H1 (cell line): ENCODE measurements around the gene CBLB. TPM values are rescaled to one million over a fixed set of nuclear protein-coding genes. Genes with fewer than 3 reads are reported as not detected.

Experiments
- CTCF ChIA-PET: fragments of 300-600 bp; sonication (Branson Sonifier 250); formaldehyde crosslinking; loops from one replicate; lab custom pipeline; 2021; ENCODE audit not compliant: partially characterized antibody; lab: Charles Lee
- POLR2A ChIA-PET: fragments of 300-600 bp; sonication (Branson Sonifier 250); formaldehyde crosslinking; loops from one replicate; lab custom pipeline; 2021; ENCODE audit warnings: inconsistent platforms; ENCODE audit not compliant: partially characterized antibody; lab: Charles Lee
- DNase-seq, 2 experiments: peaks; one replicate each; pipeline versions ENCODE4 v3.0.0 to v3.0.0-alpha.2; 2010 to 2022; ENCODE audit warnings: low spot score in 2 of 2, low read depth in 1 of 2, mixed read lengths in 1 of 2
- FAIRE-seq: peaks from 2 replicates; lab custom pipeline; 2011; peaks lifted over from hg19 to GRCh38; lab: Jason Lieb, UNC
- H2AFZ ChIP-seq: 2 replicates; pipeline ENCODE4 v1.8.1; 2012; ENCODE audit warnings: low read length, inconsistent platforms
- H2AK5ac ChIP-seq: 2 replicates; pipeline ENCODE4 v1.6.1; 2013; ENCODE audit warnings: low read depth, low read length
- H2BK120ac ChIP-seq: replicated peaks from 2 replicates; pipeline ENCODE3; 2013; ENCODE audit warnings: low read depth, low read length, inconsistent platforms
- H2BK12ac ChIP-seq: 2 replicates; pipeline ENCODE4 v1.6.1; 2013; ENCODE audit warnings: low read depth, low read length
- H2BK15ac ChIP-seq: 2 replicates; pipeline ENCODE4 v1.6.1; 2013; ENCODE audit warnings: low read length
- H2BK20ac ChIP-seq: 2 replicates; pipeline ENCODE4 v1.6.1; 2013; ENCODE audit warnings: low read length
- H2BK5ac ChIP-seq: 2 replicates; pipeline ENCODE4 v1.6.1; 2013; ENCODE audit warnings: low read depth, low read length
- H3K14ac ChIP-seq: 2 replicates; pipeline ENCODE4 v1.6.1; 2013; ENCODE audit warnings: inconsistent platforms; ENCODE audit not compliant: insufficient read length
- H3K18ac ChIP-seq: 2 replicates; pipeline ENCODE4 v1.6.1; 2013; ENCODE audit warnings: low read length; ENCODE audit errors: extremely low read depth
- H3K23ac ChIP-seq: 2 replicates; pipeline ENCODE4 v1.6.1; 2013; ENCODE audit warnings: inconsistent platforms; ENCODE audit not compliant: insufficient read length
- H3K23me2 ChIP-seq: 2 replicates; pipeline ENCODE4 v1.6.1; 2013; ENCODE audit warnings: low read depth, low read length
- H3K27ac ChIP-seq: 2 replicates; pipeline ENCODE4 v1.6.1; 2011; ENCODE audit warnings: low read depth, low read length, inconsistent platforms
- H3K27me3 ChIP-seq, 4 experiments: replicated peaks in 1 of 4; 1 replicate in 1 of 4; 2 replicates in 3 of 4; pipeline versions ENCODE4 v1.6.1 to v1.8.1; 2011 to 2013; ENCODE audit warnings: low read length in 3 of 4, mild to moderate bottlenecking in 3 of 4, inconsistent platforms in 2 of 4, mixed read lengths in 2 of 4, moderate library complexity in 1 of 4; ENCODE audit not compliant: control insufficient read depth in 3 of 4, insufficient read depth in 3 of 4; ENCODE audit errors: extremely low read depth in 1 of 4
- H3K36me3 ChIP-seq, 4 experiments: 2 replicates each; pipeline versions ENCODE4 v1.6.1 to v1.8.1; 2011 to 2013; ENCODE audit warnings: mild to moderate bottlenecking in 4 of 4, low read length in 3 of 4, moderate library complexity in 2 of 4, control low read depth in 1 of 4, inconsistent platforms in 1 of 4; ENCODE audit not compliant: insufficient read depth in 4 of 4, control insufficient read depth in 2 of 4
- H3K4ac ChIP-seq: replicated peaks from 2 replicates; pipeline ENCODE3; 2013; ENCODE audit warnings: low read length, low read depth, mixed read lengths, inconsistent platforms; ENCODE audit not compliant: insufficient read length
- H3K4me1 ChIP-seq, 4 experiments: replicated peaks in 1 of 4; 1 replicate in 1 of 4; 2 replicates in 3 of 4; pipeline versions ENCODE4 v1.6.1 to v1.8.1; 2011 to 2013; ENCODE audit warnings: low read length in 3 of 4, inconsistent platforms in 2 of 4, mixed read lengths in 1 of 4; ENCODE audit not compliant: insufficient read depth in 4 of 4, control insufficient read depth in 3 of 4
- H3K4me2 ChIP-seq, 2 experiments: 2 replicates each; pipeline versions ENCODE4 v1.6.1 to v1.8.1; 2011 to 2013; ENCODE audit warnings: low read depth in 2 of 2, low read length in 2 of 2, control low read depth in 1 of 2, inconsistent platforms in 1 of 2, mild to moderate bottlenecking in 1 of 2; ENCODE audit not compliant: insufficient read depth in 1 of 2
- H3K4me3 ChIP-seq, 4 experiments: fragments of 200-600, 300-600 bp in 1 of 4; sonication (generic), shearing (Covaris generic), sonication (Bioruptor Twin) in 1 of 4; 2 replicates each; pipeline versions ENCODE4 v1.5.1 to v1.8.1; 2011 to 2016; ENCODE audit warnings: low read length in 4 of 4, low read depth in 3 of 4, control low read depth in 2 of 4, inconsistent platforms in 2 of 4, mild to moderate bottlenecking in 2 of 4, mixed read lengths in 1 of 4, moderate library complexity in 1 of 4; ENCODE audit not compliant: insufficient read depth in 2 of 4; ENCODE audit errors: extremely low read depth in 1 of 4
- H3K56ac ChIP-seq: replicated peaks from 2 replicates; pipeline ENCODE3; 2013; ENCODE audit warnings: low read depth, mild to moderate bottlenecking, mixed read lengths, low read length, inconsistent platforms; ENCODE audit not compliant: insufficient read length
- H3K79me1 ChIP-seq: 2 replicates; pipeline ENCODE4 v1.6.1; 2013; ENCODE audit warnings: low read depth, low read length, control low read depth
- H3K79me2 ChIP-seq, 2 experiments: 2 replicates each; pipeline versions ENCODE4 v1.6.1 to v1.8.1; 2012 to 2013; ENCODE audit warnings: low read length in 2 of 2, mild to moderate bottlenecking in 2 of 2, inconsistent platforms in 1 of 2; ENCODE audit not compliant: insufficient read depth in 2 of 2, control insufficient read depth in 1 of 2
- H3K9ac ChIP-seq, 4 experiments: replicated peaks in 1 of 4; 1 replicate in 1 of 4; 2 replicates in 3 of 4; pipeline versions ENCODE4 v1.6.1 to v1.8.1; 2011 to 2013; ENCODE audit warnings: low read depth in 3 of 4, low read length in 3 of 4, control low read depth in 2 of 4, mild to moderate bottlenecking in 2 of 4, moderate library complexity in 2 of 4, inconsistent platforms in 1 of 4; ENCODE audit errors: extremely low read depth in 1 of 4
- H3K9me3 ChIP-seq, 2 experiments: 2 replicates each; pipeline versions ENCODE4 v1.6.1 to v1.8.1; 2012 to 2013; ENCODE audit warnings: mild to moderate bottlenecking in 2 of 2, moderate library complexity in 2 of 2, control low read depth in 1 of 2, inconsistent platforms in 1 of 2, low read depth in 1 of 2, low read length in 1 of 2, mixed read lengths in 1 of 2; ENCODE audit not compliant: insufficient read depth in 2 of 2
- H4K20me1 ChIP-seq, 2 experiments: replicated peaks in 1 of 2; 2 replicates each; pipeline versions ENCODE3 to v1.8.1; 2011 to 2013; ENCODE audit warnings: inconsistent platforms in 2 of 2, low read length in 2 of 2, mild to moderate bottlenecking in 1 of 2; ENCODE audit not compliant: insufficient read depth in 2 of 2, control insufficient read depth in 1 of 2
- H4K5ac ChIP-seq: 2 replicates; pipeline ENCODE4 v1.6.1; 2013; ENCODE audit warnings: low read length, low read depth, mixed read lengths, inconsistent platforms; ENCODE audit not compliant: insufficient read length
- H4K8ac ChIP-seq: 2 replicates; pipeline ENCODE4 v1.8.0; 2013; ENCODE audit warnings: mild to moderate bottlenecking, moderate library complexity, low read length, inconsistent platforms; ENCODE audit not compliant: insufficient read depth; ENCODE audit errors: extremely low read depth
- H4K91ac ChIP-seq: replicated peaks from 2 replicates; pipeline ENCODE3; 2013; ENCODE audit warnings: low read length, mixed read lengths, inconsistent platforms; ENCODE audit not compliant: insufficient read length
- BCL11A ChIP-seq, 2 experiments: IDR thresholded peaks; one replicate each; pipeline ENCODE4 v1.6.1; 2011; ENCODE audit warnings: low read depth in 2 of 2, low read length in 2 of 2, mild to moderate bottlenecking in 2 of 2
- CBX8 ChIP-seq: fragments of 300-800, 300-1000 bp; sonication (generic); IDR thresholded peaks from 2 replicates; pipeline ENCODE4 v1.7.1; 2016; ENCODE audit warnings: low read depth, low read length, borderline replicate concordance
- CTBP2 ChIP-seq: IDR thresholded peaks from 2 replicates; pipeline ENCODE4 v1.7.0; 2011; ENCODE audit warnings: borderline replicate concordance, mild to moderate bottlenecking, moderate library complexity, mixed read lengths, low read length; ENCODE audit not compliant: insufficient read depth, insufficient read length
- FOSL1 ChIP-seq: IDR thresholded peaks from 2 replicates; pipeline ENCODE4 v1.6.1; 2011; ENCODE audit warnings: mild to moderate bottlenecking, low read depth, low read length, moderate library complexity; ENCODE audit not compliant: insufficient read depth
- HDAC2 ChIP-seq, 2 experiments: fragments of 300-600 bp in 1 of 2; sonication (generic) in 1 of 2; IDR thresholded peaks; 2 replicates each; pipeline ENCODE4 v1.6.1; 2011 to 2012; ENCODE audit warnings: low read depth in 2 of 2, low read length in 2 of 2, mild to moderate bottlenecking in 2 of 2, moderate library complexity in 2 of 2, borderline replicate concordance in 1 of 2, inconsistent platforms in 1 of 2
- HDAC6 ChIP-seq: IDR thresholded peaks from one replicate; pipeline ENCODE4 v1.7.1; 2012; ENCODE audit warnings: low read depth, mild to moderate bottlenecking, inconsistent platforms, low read length, moderate library complexity
- JUN ChIP-seq: IDR thresholded peaks from 2 replicates; pipeline ENCODE4 v1.6.1; 2011; ENCODE audit warnings: low read depth, mild to moderate bottlenecking, improper control_type of control experiment, low read length
- NANOG ChIP-seq: IDR thresholded peaks from 2 replicates; pipeline ENCODE4 v1.6.1; 2011; ENCODE audit warnings: low read length, low read depth, mild to moderate bottlenecking, inconsistent platforms; ENCODE audit not compliant: insufficient read depth, poor library complexity, severe bottlenecking
- NRF1 ChIP-seq: IDR thresholded peaks from 2 replicates; pipeline ENCODE4 v1.6.1; 2011; ENCODE audit warnings: mild to moderate bottlenecking, low read depth, low read length, improper control_type of control experiment
- POLR2AphosphoS5 ChIP-seq: IDR thresholded peaks from 2 replicates; pipeline ENCODE4 v1.6.1; 2011; ENCODE audit warnings: low read depth, low read length
- POU5F1 ChIP-seq: IDR thresholded peaks from 2 replicates; pipeline ENCODE4 v1.6.1; 2011; ENCODE audit warnings: low read depth, mild to moderate bottlenecking, low read length, moderate library complexity
- RNF2 ChIP-seq: fragments of 200-900, 300-1000 bp; sonication (generic); IDR thresholded peaks from 2 replicates; pipeline ENCODE4 v1.7.1; 2016; ENCODE audit warnings: borderline replicate concordance, low read depth, mild to moderate bottlenecking, antibody characterized with exemption, low read length; ENCODE audit not compliant: poor library complexity, severe bottlenecking; ENCODE audit errors: missing control alignments
- SIX5 ChIP-seq: IDR thresholded peaks from 2 replicates; pipeline ENCODE4 v1.6.1; 2011; ENCODE audit warnings: mild to moderate bottlenecking, low read depth, low read length
- polyA plus RNA-seq, 7 experiments: library from polyadenylated mRNA; depleted of rRNA in 3 of 7; stranded (reverse) in 5 of 7; unstranded in 2 of 7; fragments of >200 nt in 5 of 7; fragments of 200-250 nt in 2 of 7; gene quantifications; 1 replicate in 5 of 7; 2 replicates in 1 of 7; 4 replicates in 1 of 7; pipeline versions ENCODE4 v1.2.1 to v1.2.3, GENCODE V29; 2011 to 2013; ENCODE audit warnings: missing spikeins in 2 of 7, mixed read lengths in 2 of 7
- total RNA-seq: library from RNA; stranded (reverse); fragmentation: NEBNext Ultra II Directional; extraction: Animal tissue kit (Norgen Biotek cat#: 25700); gene quantifications from 2 replicates; pipeline ENCODE4 v1.2.1, GENCODE V29; 2021
- TF ChIP-seq, protein P1 (sequence below): IDR thresholded peaks from 2 replicates; pipeline ENCODE4 v1.6.1; 2011; ENCODE audit warnings: low read depth, mild to moderate bottlenecking, low read length; ENCODE audit not compliant: insufficient read depth

CBLB gene
- total and polyA plus RNA-seq, 2 of the 8 experiments (the other 6 are each of a cell fraction or from before 2014, with no cell fraction given) = 14.5 to 26.0 TPM

DNA sequence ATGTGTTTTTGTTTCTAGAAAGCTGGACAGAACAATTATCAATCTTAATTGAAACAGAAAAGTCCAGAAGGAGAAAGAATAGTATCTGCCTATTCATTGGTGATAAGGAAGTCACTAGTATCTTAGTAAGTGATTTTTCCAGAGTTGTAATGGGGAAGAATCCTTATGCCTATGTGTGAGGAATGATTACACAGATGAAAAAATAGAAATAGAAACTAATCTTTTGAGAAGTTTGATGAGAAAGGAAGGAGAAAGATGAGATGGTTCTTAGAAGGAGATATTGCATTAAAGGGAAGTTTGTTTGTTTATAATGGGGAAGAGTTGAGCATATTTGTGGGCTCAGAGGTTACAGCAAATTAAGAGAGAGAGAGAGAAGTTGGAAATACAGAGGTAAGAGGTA, 42.7 kb upstream of the CBLB start:
- no peak overlapping the region for H3K18ac ChIP-seq
- no peak overlapping the region for H3K23ac ChIP-seq
- H2BK120ac ChIP-seq = no peak overlapping the region
- H3K14ac ChIP-seq = no peak overlapping the region
- FAIRE-seq = no peak
- ChIA-PET POLR2A (no interaction called here), CTCF (interaction anchor here (1.1 kb wide), 1 partner anchor 8 kb away, joined by 3 read pairs; no protein-coding TSS in a partner anchor)
- no peak overlapping the region for H2BK20ac ChIP-seq
- no peaks in the 10 kb centered on the region for H3K36me3 ChIP-seq
- H3K23me2 ChIP-seq = no peaks in the 10 kb centered on the region
- H2BK12ac ChIP-seq = no peak overlapping the region
- H3K79me1 ChIP-seq = no peaks in the 10 kb centered on the region
- H4K8ac ChIP-seq = no peak overlapping the region
- no peaks in the 10 kb centered on the region for H3K4me1 ChIP-seq
- no peak overlapping the region for H3K4me2 ChIP-seq
- H4K91ac ChIP-seq = no peak overlapping the region
- H3K9me3 ChIP-seq = peaks cover 0 to 5% of the 10 kb centered on the region in 2 experiments; a peak in 1 of 4 replicates
- no peak overlapping the region for H2AFZ ChIP-seq
- DNase-seq = no peak
- H3K27ac ChIP-seq = no peak overlapping the region
- no peak overlapping the region for H2AK5ac ChIP-seq
- no peak overlapping the region for H3K4ac ChIP-seq
- no peak overlapping the region for H3K9ac ChIP-seq
- H3K4me3 ChIP-seq = no peak overlapping the region
- no peak overlapping the region for H4K5ac ChIP-seq
- no peaks in the 10 kb centered on the region for H3K27me3 ChIP-seq
- no peak overlapping the region for H2BK5ac ChIP-seq
- H3K56ac ChIP-seq = no peak overlapping the region
- H4K20me1 ChIP-seq = no peaks in the 10 kb centered on the region
- no peaks in the 10 kb centered on the region for H3K79me2 ChIP-seq
- no peak overlapping the region for H2BK15ac ChIP-seq
- no peak for TF ChIP-seq HDAC6
- TF ChIP-seq RNF2 = no peak
- TF ChIP-seq, protein P1, sequence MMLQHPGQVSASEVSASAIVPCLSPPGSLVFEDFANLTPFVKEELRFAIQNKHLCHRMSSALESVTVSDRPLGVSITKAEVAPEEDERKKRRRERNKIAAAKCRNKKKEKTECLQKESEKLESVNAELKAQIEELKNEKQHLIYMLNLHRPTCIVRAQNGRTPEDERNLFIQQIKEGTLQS = no peak
- TF ChIP-seq JUN = no peak
- no peak for TF ChIP-seq NANOG
- TF ChIP-seq NRF1 = no peak
- no peak for TF ChIP-seq FOSL1
- no peak for TF ChIP-seq POU5F1
- no peak for TF ChIP-seq HDAC2 (IDR thresholded peaks at IDR 0.05; ENCODE audit: borderline replicate concordance in 1 of 2, low read depth in 2 of 2, low read length in 2 of 2)
- TF ChIP-seq POLR2AphosphoS5 = no peak
- no peak for TF ChIP-seq CTBP2
- TF ChIP-seq CBX8 = no peak
- no peak for TF ChIP-seq BCL11A (IDR thresholded peaks at IDR 0.05; ENCODE audit: low read depth in 2 of 2, low read length in 2 of 2)
- TF ChIP-seq SIX5 = no peak
